Nephron (organoid): Measurements from ENCODE around the gene FBXO11.

Experiments used
- H3K27ac Mint-ChIP-seq, 3 experiments: 2 replicates each; pipeline ENCODE4 v1.8.0; 2020; ENCODE audit warnings: mixed read lengths in 3 of 3, mild to moderate bottlenecking in 2 of 3, moderate library complexity in 1 of 3
- H3K27me3 Mint-ChIP-seq: 2 replicates; pipeline ENCODE4 v1.8.0; 2021; ENCODE audit warnings: low read depth, mild to moderate bottlenecking, moderate library complexity, mixed read lengths
- H3K36me3 Mint-ChIP-seq: 2 replicates; pipeline ENCODE4 v1.8.0; 2020; ENCODE audit warnings: low read depth, mixed read lengths
- H3K4me1 Mint-ChIP-seq: 2 replicates; pipeline ENCODE4 v1.8.0; 2020; ENCODE audit warnings: mixed read lengths
- H3K4me3 Mint-ChIP-seq, 3 experiments: 2 replicates each; pipeline ENCODE4 v1.8.0; 2020; ENCODE audit warnings: mild to moderate bottlenecking in 3 of 3, mixed read lengths in 3 of 3, moderate library complexity in 2 of 3
- H3K9me3 Mint-ChIP-seq: 2 replicates; pipeline ENCODE4 v1.8.0; 2020; ENCODE audit warnings: mixed read lengths
- CTCF ChIP-seq, 3 experiments: fragments of 200-600 bp; sonication (generic); IDR thresholded peaks; one replicate each; pipeline ENCODE4 v1.5.0; 2021; ENCODE audit warnings: antibody characterized with exemption in 3 of 3; ENCODE audit not compliant: unreplicated experiment in 3 of 3

Gene FBXO11

GRCh38 chr2:47798631-47799030 is 107.7 kb downstream of the FBXO11 start:
- no peak overlapping the region for H3K4me3 Mint-ChIP-seq
- TF ChIP-seq CTCF (IDR thresholded peaks at IDR 0.05; ENCODE audit: unreplicated experiment in 3 of 3): no peak
- peaks cover 95% of the 10 kb centered on the region for H3K36me3 Mint-ChIP-seq
- no peaks in the 10 kb centered on the region for H3K27me3 Mint-ChIP-seq
- H3K9me3 Mint-ChIP-seq: peaks cover 6% of the 10 kb centered on the region
- H3K27ac Mint-ChIP-seq: no peak overlapping the region
- H3K4me1 Mint-ChIP-seq: no peaks in the 10 kb centered on the region

GRCh38 chr2:47796090-47796697 is 110.1 kb downstream of the FBXO11 start:
- Mint-ChIP-seq H3K36me3 (peaks cover 88% of the 10 kb centered on the region), H3K4me3 (no peak overlapping the region), H3K9me3 (no peaks in the 10 kb centered on the region), H3K27ac (no peak overlapping the region), H3K27me3 (no peaks in the 10 kb centered on the region), H3K4me1 (no peaks in the 10 kb centered on the region)
- TF ChIP-seq CTCF (IDR thresholded peaks at IDR 0.05; ENCODE audit: unreplicated experiment in 3 of 3): no peak

GRCh38 chr2:47785986-47786385 is 120.3 kb downstream of the FBXO11 start:
- TF ChIP-seq CTCF (IDR thresholded peaks at IDR 0.05; ENCODE audit: unreplicated experiment in 3 of 3): no peak
- H3K4me1 Mint-ChIP-seq: peaks cover 14% of the 10 kb centered on the region
- H3K27ac Mint-ChIP-seq: peak overlapping the region in 2 of 3 experiments; percentile 14 to 42
- H3K36me3 Mint-ChIP-seq: peaks cover 31% of the 10 kb centered on the region
- H3K27me3 Mint-ChIP-seq: no peaks in the 10 kb centered on the region
- H3K4me3 Mint-ChIP-seq: peak overlapping the region; percentile 71 to 98 (median 97)
- H3K9me3 Mint-ChIP-seq: no peaks in the 10 kb centered on the region

- TF ChIP-seq CTCF (IDR thresholded peaks at IDR 0.05; ENCODE audit: unreplicated experiment in 3 of 3): no peak
- Mint-ChIP-seq H3K4me1 (peaks cover 10% of the 10 kb centered on the region), H3K4me3 (peak overlapping the region; percentile 97 to 98 (median 98)), H3K27ac (peak overlapping the region; percentile 90 to 99 (median 97)), H3K27me3 (no peaks in the 10 kb centered on the region), H3K9me3 (no peaks in the 10 kb centered on the region), H3K36me3 (peaks cover 22% of the 10 kb centered on the region)
Observed at GRCh38 chr2:47784352-47784851, 121.9 kb downstream of the FBXO11 start.

GRCh38 chr2:47783486-47784351 is 122.6 kb downstream of the FBXO11 start:
- no peaks in the 10 kb centered on the region for H3K9me3 Mint-ChIP-seq
- peaks cover 10% of the 10 kb centered on the region for H3K4me1 Mint-ChIP-seq
- TF ChIP-seq CTCF (IDR thresholded peaks at IDR 0.05; ENCODE audit: unreplicated experiment in 3 of 3): no peak
- no peaks in the 10 kb centered on the region for H3K27me3 Mint-ChIP-seq
- peak overlapping the region; percentile 90 to 99 (median 97) for H3K27ac Mint-ChIP-seq
- peaks cover 22% of the 10 kb centered on the region for H3K36me3 Mint-ChIP-seq
- H3K4me3 Mint-ChIP-seq: peak overlapping the region; percentile 97 to 98 (median 98)
